Measurements from ENCODE around the gene TMEM52B.
A peak's percentile ranks its signal among the peaks of the same experiment; 100 is the strongest.

The TMEM52B gene

DNA sequence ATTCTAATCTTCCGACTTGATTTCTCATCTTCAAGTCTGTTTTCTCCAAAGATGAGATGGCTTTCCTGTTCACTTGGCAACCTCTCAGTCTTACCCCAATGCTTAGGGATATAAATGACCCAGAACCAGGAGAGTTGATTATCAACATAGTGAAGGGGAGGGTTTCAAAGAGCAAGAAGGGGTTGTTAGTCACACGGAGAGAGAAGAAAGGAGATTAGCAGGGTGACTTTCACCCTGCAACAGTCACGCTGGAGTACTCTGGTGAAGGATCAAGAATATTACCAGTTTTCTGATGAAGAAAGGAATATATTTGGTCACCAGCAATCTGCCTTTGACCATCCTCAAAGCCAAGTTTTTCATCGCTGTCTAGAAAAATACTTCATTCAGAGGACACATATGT lies at the start of gene TMEM52B:
TSS of gene TMEM52B (plus strand) at position 212 of the 400 bp plus-strand sequence. CDS start 543 bp downstream, outside the sequence.
- DNase-seq, result no peak

- no peak for DNase-seq
Measured at GRCh38 chr12:10130042-10130441, 48.8 kb upstream of the TMEM52B start, which contains the start of gene CLEC7A. Gene CLEC7A, minus strand, starts transcription at chr12:10130199. Its CDS starts 117 bp downstream, at chr12:10130082.

GRCh38 chr12:10131111-10131690 lies 47.6 kb upstream of the TMEM52B start:
- DNase-seq, result no peak

DNA sequence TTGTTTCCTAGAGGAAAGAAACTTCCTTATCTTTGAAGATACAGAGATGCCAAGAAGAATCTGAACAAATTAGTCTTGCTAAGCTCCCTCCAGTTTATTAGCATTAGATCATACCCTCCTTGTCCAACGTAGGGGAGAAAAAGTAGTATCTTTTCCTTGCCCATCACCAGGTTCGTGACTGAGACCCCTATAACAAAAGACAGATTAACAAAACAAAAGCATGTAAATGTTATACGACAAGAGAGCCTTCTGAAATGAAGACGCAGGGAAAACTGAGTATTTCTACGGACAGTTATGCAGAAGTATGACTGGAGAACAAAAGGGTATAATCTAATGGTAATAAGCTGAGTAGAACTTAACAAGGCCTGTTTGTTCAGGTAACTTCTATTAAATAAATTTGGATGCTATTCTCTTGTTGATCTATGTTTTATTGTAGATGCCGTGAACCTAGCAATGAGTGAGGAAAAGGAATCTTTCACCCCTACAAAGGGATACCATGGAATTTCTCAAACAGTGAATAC lies 45.9 kb upstream of the TMEM52B start:
- DNase-seq, result no peak

GRCh38 chr12:10135126-10135525 lies 43.7 kb upstream of the TMEM52B start:
- no peak for DNase-seq

DNA sequence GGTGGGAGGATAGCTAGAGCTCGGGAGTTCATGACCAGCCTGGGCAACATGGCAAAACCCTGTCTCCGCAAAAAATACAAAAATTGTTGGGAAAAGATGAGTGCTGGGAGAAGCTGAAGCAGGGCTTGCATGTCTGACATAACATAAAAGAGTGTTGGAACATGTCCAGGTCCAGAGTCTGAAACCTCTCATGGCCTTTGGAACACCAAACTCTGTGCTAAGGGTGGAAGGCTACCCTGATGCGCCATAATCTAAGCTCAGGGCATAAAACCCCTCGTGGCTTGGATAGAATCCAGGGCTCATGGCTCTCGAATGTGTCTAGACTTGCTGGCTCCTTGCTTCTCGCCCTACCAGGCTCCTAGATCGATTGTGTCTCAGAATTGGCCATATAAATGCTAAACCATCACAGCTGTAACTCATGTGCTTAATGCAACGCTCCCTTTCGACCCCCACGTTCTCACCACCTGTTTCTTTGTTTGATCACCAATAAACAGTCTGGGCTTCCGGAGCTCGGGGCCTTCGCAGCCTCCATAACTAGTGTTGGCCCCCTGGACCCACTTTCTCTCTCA lies 42.1 kb upstream of the TMEM52B start:
- DNase-seq, result no peak

DNA sequence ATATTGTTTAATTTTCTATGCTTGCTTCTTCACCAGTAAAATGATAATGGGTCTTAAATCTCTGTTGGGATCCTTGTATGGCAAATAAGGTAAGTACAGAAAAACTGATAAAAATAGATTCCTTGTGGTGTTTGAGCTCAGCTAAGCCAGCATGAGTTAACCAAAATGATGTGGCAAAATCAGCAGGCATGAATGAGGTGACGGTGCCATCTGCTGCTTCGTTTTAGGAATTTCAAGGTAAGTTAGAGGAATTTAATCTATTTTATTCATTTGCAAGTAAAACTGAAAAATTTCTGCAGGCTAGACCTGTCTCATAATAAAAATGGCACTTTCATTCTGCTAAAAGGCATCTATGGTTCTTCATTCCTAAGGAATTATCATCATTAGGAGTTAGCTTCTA lies 38.8 kb upstream of the TMEM52B start:
- DNase-seq, result peak in 1 of 2 experiments; percentile 34

- DNase-seq, result no peak
Measured at GRCh38 chr12:10142976-10143589, 35.7 kb upstream of the TMEM52B start.

DNA sequence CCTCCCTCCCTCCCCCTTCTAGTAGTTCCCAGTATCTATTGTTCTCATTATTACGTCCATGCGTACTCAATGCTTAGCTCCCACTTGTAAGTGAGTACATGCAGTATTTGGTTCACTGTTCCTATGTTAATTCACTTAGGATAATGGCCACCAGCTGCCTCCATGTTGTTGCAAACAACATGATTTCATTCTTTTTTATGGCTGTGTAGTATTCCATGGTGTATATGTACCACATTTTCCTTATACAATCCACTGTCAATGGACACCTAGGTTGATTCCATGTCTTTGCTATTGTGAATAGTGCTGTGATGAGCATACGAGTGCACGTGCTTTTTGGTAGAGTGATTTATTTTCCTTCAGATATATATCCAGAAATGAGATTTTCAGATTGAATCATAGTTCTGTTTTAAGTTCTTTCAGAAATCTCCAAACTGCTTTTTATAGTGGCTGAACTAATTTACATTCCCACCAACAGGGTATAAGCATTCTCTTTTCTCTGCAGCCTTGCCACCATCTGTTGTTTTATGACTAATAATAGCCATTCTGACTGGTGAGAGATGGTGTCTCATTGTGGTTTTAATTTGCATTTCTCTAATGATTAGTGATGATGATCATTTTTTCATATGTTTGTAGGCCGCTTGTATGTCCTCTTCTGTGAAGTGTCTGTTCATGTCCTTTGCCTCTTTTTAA lies 31.0 kb upstream of the TMEM52B start:
- DNase-seq, result no peak

DNA sequence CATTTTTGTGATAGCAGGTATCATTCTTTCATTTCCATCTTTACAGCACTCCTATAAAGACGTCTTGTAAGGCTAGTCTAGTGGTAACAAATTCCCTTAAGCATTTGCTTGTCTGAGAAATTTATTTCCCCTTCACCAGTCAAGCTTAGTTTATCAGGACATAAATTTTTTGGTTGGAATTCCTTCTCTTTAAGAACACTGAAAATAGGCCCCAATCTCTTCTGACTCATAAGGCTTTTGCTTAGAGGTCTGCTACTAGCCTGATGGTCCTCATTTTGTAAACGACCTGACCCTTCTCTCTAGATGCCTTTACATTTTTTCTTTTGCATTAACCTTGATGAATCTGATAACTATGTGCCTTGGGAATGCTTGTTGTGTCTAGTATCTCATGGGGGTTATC lies 27.2 kb upstream of the TMEM52B start:
- no peak for DNase-seq

GRCh38 chr12:10153271-10154144 lies 25.3 kb upstream of the TMEM52B start:
- DNase-seq, result peak; percentile 42 to 52

DNA sequence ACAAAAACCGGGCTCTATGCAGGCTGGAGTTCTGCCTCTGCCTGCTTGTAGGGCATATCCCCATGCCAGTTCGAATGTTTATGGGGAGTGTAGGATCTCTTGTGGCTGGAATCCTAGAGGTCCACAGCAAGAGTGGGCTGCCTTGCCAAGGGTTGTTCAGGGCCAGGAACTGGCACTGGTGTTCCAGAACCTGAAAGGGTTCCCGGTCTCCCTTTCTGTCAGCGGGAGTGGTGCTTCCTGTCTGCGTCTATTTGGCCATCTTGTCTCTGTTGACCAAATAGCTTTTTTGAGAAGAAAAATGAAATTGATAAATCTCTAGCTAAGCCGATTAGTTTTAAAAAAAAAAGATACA lies 24.7 kb upstream of the TMEM52B start:
- no peak for DNase-seq

DNA sequence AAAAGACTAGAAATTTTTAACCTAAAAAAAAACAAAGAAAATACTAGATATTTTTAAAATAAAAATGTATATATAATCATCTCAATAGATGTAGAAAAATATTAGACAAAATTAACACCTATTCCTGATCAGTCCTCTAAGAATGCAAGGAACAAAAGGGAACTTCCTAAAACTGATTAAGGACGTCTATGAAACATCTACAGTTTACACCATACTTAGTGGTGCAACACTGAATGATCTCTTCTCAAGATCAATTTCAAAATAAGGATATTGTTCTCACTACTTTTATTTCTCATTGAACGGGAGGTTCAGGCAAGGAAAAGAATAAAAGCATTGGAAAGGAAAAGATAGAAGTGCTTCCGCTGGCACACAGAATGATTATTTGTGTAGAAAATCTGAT lies 22.9 kb upstream of the TMEM52B start:
- DNase-seq, result no peak

DNA sequence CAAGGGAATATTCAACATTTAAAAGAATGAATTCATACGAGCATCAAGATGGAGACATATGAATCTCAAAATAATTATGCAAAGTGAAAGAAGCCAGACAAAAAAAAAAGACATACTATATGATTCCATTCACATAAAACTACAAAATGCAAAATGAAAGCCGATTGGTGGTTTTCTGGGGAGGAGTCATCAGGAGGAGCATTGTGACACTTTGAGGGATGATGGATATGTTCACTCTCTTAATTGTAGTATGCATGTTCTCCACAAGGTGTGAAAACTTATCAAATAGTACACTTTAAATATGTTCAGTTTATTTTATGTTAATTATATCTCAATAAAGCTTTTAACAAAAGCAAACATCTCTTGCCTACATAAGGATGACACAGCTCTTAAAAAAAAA lies 20.4 kb upstream of the TMEM52B start:
- DNase-seq, result no peak

GRCh38 chr12:10159280-10159679 lies 19.6 kb upstream of the TMEM52B start:
- DNase-seq, result no peak

DNA sequence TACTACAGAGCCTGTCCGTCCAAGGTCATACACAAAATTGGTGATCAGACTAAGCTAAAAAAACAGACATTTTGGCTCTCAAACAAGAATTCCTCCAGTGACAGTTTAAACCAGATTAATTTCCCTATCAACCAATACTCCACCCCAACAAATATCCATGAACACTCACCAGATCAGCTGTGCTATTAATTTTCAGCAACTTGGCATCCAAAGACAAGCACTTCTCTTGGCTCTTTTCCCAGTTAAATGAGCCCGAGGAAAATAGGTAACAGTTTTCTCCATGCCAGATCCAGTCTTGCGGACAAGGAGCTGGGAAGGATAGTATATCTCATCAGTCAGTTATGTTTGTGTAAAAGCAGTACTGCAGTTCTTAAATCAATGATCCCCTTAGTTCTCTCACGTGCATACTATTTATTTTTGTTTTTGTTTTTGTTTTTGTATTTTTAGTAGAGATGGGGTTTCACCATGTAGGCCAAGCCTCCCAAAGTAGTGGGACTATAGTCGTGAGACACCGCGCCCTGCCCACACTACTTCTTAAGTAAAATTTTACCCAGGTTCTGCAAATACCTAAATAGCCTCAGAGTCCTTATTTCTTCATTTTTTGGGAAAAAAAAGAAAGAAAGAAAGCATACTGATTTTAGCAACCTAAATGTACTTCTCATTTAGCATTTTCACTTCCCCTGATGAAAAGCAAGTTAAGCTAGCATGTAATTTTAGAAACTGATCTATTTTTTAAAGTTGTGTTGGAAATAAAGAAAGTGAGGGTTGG lies 18.0 kb upstream of the TMEM52B start:
- no peak for DNase-seq

- DNase-seq, result no peak
Measured at GRCh38 chr12:10163084-10163483, 15.7 kb upstream of the TMEM52B start.

GRCh38 chr12:10165421-10165820 lies 13.4 kb upstream of the TMEM52B start:
- DNase-seq, result no peak

DNA sequence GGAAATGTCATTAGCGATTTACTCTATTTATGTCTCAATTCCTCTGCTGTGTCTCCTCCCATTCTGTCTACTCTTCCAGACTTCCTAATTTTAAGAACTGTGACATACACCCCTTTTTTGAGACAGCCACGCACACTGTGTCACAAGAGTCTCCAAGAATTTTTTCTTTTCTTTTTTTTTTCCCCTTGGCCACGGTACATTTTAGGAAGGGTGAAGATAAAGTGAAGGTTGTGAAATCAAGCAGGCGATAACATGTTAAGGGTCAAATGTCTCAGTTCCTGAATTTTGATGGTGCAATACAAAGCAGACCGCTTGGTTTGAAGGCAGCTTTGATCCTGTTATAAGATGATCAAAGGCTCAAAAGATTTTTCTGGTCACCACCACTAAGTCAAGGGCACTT lies 11.2 kb upstream of the TMEM52B start:
- DNase-seq, result no peak

- no peak for DNase-seq
Measured at GRCh38 chr12:10169104-10169503, 9.7 kb upstream of the TMEM52B start.

DNA sequence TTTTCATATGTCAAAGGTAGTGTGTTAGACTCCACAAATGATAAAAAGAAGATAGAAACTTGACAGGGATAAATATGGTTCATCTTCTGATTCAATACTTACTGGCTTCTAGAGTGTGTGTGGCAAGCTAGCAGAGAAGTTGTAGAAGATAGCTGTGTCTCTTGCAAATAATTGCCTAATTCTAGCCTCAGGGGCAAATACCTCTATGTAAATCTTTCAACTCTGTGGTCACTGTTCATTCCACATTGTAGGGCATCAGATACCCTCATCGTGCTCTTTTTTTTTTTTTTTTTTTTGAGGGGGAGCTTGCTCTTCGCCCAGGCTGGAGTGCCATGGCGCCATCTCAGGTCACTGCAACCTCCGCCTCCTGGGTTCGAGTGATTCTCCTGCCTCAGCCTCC lies 8.6 kb upstream of the TMEM52B start:
- no peak for DNase-seq
